GM12878 (cell line): ENCODE results near the gene PTPN13. TPM values are rescaled to one million over a fixed set of nuclear protein-coding genes. Genes with fewer than 3 reads are reported as not detected.

ENCODE experiments used
- ATAC-seq: fragments of 200-7000 bp; cut with Tn5 transposase; 3 replicates; pipeline ENCODE4 v1.9.1; 2020; ENCODE audit warnings: mild to moderate bottlenecking, moderate library complexity
- BruUV-seq: library from RNA; stranded (reverse); fragments of 400-500 nt; replicated peaks from 2 replicates; lab custom pipeline; 2021; lab: Mats Ljungman, UMichigan
- CTCF ChIA-PET: fragments of 300-600 bp; sonication (Branson Sonifier 250); formaldehyde crosslinking; extraction: SDS; loops from one replicate; lab custom pipeline; 2021; ENCODE audit warnings: inconsistent platforms; lab: Yijun Ruan, JAX
- POLR2A ChIA-PET: fragments of 350-600 bp; formaldehyde crosslinking; extraction: SDS; loops from one replicate; lab custom pipeline; 2021; ENCODE audit warnings: inconsistent platforms; lab: Charles Lee
- RAD21 ChIA-PET: fragments of 300-600 bp; sonication (Branson Sonifier 250); formaldehyde crosslinking; loops from one replicate; lab custom pipeline; 2023; ENCODE audit warnings: antibody characterized with exemption; ENCODE audit not compliant: unreplicated experiment; lab: Charles Lee
- SMC1A ChIA-PET: fragments of 300-600 bp; sonication (Branson Sonifier 250); formaldehyde crosslinking; loops from one replicate; lab custom pipeline; 2023; ENCODE audit not compliant: unreplicated experiment, uncharacterized antibody; lab: Charles Lee
- DNase-seq: peaks from one replicate; pipeline ENCODE4 v3.0.0-alpha.2; 2011; ENCODE audit warnings: low read depth, low spot score
- FAIRE-seq: peaks from 3 replicates; lab custom pipeline; 2011; peaks lifted over from hg19 to GRCh38; lab: Jason Lieb, UNC
- H2AFZ ChIP-seq: 2 replicates; pipeline ENCODE4 v1.6.0; 2011; ENCODE audit warnings: low read depth, low read length, control low read depth; ENCODE audit not compliant: control insufficient read depth
- H3K27ac ChIP-seq: 2 replicates; pipeline ENCODE4 v1.5.1; 2011; ENCODE audit warnings: control low read depth; ENCODE audit not compliant: control insufficient read depth, insufficient read depth
- H3K27me3 ChIP-seq, 2 experiments: replicated peaks in 1 of 2; 2 replicates each; pipeline versions ENCODE4 v1.6.0 to v1.6.1; 2011; ENCODE audit warnings: low read length in 1 of 2; ENCODE audit not compliant: control insufficient read depth in 2 of 2, insufficient read depth in 2 of 2
- H3K36me3 ChIP-seq, 2 experiments: 2 replicates each; pipeline ENCODE4 v1.5.1; 2011; ENCODE audit warnings: low read length in 1 of 2; ENCODE audit not compliant: control insufficient read depth in 2 of 2, insufficient read depth in 2 of 2
- H3K4me1 ChIP-seq: 2 replicates; pipeline ENCODE4 v1.6.1; 2011; ENCODE audit warnings: mild to moderate bottlenecking, low read length, moderate library complexity, mixed read lengths; ENCODE audit not compliant: control insufficient read depth, insufficient read depth
- H3K4me2 ChIP-seq: 2 replicates; pipeline ENCODE4 v1.6.0; 2011; ENCODE audit warnings: control low read depth; ENCODE audit not compliant: control insufficient read depth, insufficient read depth
- H3K4me3 ChIP-seq: fragments of 200-600 bp; sonication (generic); 2 replicates; pipeline ENCODE4 v1.5.1; 2016
- H3K79me2 ChIP-seq: 2 replicates; pipeline ENCODE4 v1.6.0; 2011; ENCODE audit warnings: low read length; ENCODE audit not compliant: control insufficient read depth, insufficient read depth
- H3K9ac ChIP-seq: 2 replicates; pipeline ENCODE4 v1.8.0; 2011; ENCODE audit warnings: low read length, control low read depth, mixed read lengths; ENCODE audit not compliant: control insufficient read depth, insufficient read depth
- H3K9me3 ChIP-seq: replicated peaks from 3 replicates; pipeline ENCODE4 v1.5.1; 2011; ENCODE audit warnings: mild to moderate bottlenecking, low read length; ENCODE audit not compliant: control insufficient read depth, insufficient read depth
- H4K20me1 ChIP-seq: 2 replicates; pipeline ENCODE4 v1.6.0; 2011; ENCODE audit not compliant: control insufficient read depth, insufficient read depth
- FOXM1 ChIP-seq: IDR thresholded peaks from 2 replicates; pipeline ENCODE4 v1.6.1; 2012; ENCODE audit warnings: low read depth, mild to moderate bottlenecking, inconsistent platforms, low read length, moderate library complexity
- HDAC2 ChIP-seq: fragments of 200-600 bp; sonication (generic); IDR thresholded peaks from 2 replicates; pipeline ENCODE4 v1.6.1; 2017
- IKZF1 ChIP-seq: fragments of 450-650 bp; conservative IDR thresholded peaks from 2 replicates; pipeline ENCODE4 v1.6.1; 2017; ENCODE audit warnings: antibody characterized with exemption, mild to moderate bottlenecking
- NR2C1 ChIP-seq: fragments of 450-650 bp; IDR thresholded peaks from 2 replicates; pipeline ENCODE4 v1.6.1; 2017; ENCODE audit warnings: antibody characterized with exemption, mild to moderate bottlenecking, moderate library complexity
- PAX8 ChIP-seq: fragments of 450-650 bp; IDR thresholded peaks from 2 replicates; pipeline ENCODE4 v1.6.1; 2017; ENCODE audit warnings: mild to moderate bottlenecking, moderate library complexity
- POLR2AphosphoS2 ChIP-seq: IDR thresholded peaks from 2 replicates; pipeline ENCODE4 v1.6.1; 2011; ENCODE audit warnings: low read depth, mild to moderate bottlenecking, low read length, improper control_type of control experiment, moderate library complexity
- RB1 ChIP-seq: fragments of 450-650 bp; formaldehyde crosslinking; IDR thresholded peaks from 2 replicates; pipeline ENCODE4 v1.6.1; 2017; ENCODE audit warnings: mild to moderate bottlenecking, borderline replicate concordance
- RCOR1 ChIP-seq: conservative IDR thresholded peaks from 2 replicates; pipeline ENCODE4 v1.6.1; 2012; ENCODE audit warnings: low read depth, low read length, improper control_type of control experiment
- REST ChIP-seq: IDR thresholded peaks from 2 replicates; pipeline ENCODE4 v1.6.1; 2012; ENCODE audit warnings: mild to moderate bottlenecking, low read depth, low read length
- SRF ChIP-seq, 2 experiments: IDR thresholded peaks; 2 replicates each; pipeline ENCODE4 v1.6.1; 2011; ENCODE audit warnings: low read depth in 2 of 2, low read length in 2 of 2, mild to moderate bottlenecking in 1 of 2, moderate library complexity in 1 of 2
- STAT1 ChIP-seq: fragments of 450-650 bp; conservative IDR thresholded peaks from 2 replicates; pipeline ENCODE4 v1.6.1; 2014; ENCODE audit warnings: antibody characterized with exemption, mild to moderate bottlenecking
- TARDBP ChIP-seq: IDR thresholded peaks from 2 replicates; pipeline ENCODE4 v1.6.1; 2016; ENCODE audit warnings: borderline replicate concordance
- TCF7 ChIP-seq: IDR thresholded peaks from 2 replicates; pipeline ENCODE4 v1.6.1; 2014; ENCODE audit warnings: antibody characterized with exemption, borderline replicate concordance
- WGBS: methylation state at CpG from one replicate; pipeline ENCODE4 v1.1.6; 2016; ENCODE audit warnings: low lambda C conversion rate; ENCODE audit not compliant: insufficient replicate concordance, insufficient coverage; ENCODE audit errors: missing lambda C conversion rate; 5-methylcytosine and 5-hydroxymethylcytosine counted together
- in situ Hi-C: fragments of 300-500 bp; cut with MboI; formaldehyde crosslinking; loops from 9 replicates; pipeline ENCODE4 v1.14.3; 2018; ENCODE audit warnings: mixed read lengths
- intact Hi-C: fragments of 100-400 bp; cut with micrococcal nuclease; formaldehyde crosslinking; loops from one replicate; pipeline ENCODE4 v1.14.2; 2022; ENCODE audit not compliant: unreplicated experiment
- polyA plus RNA-seq, 11 experiments: library from polyadenylated mRNA; depleted of rRNA in 4 of 11; unstranded in 6 of 11; stranded (reverse) in 5 of 11; fragments of >200 nt; fragmentation: Nextera tagmentation in 4 of 11; fragmentation: Illumina TruSeq in 1 of 11; extraction: Ambion mirVana in 4 of 11; extraction: Trizol in 1 of 11; gene quantifications; 1 replicate in 1 of 11; 2 replicates in 10 of 11; pipeline versions ENCODE4 v1.2.1 to v1.2.3, GENCODE V29; 2011 to 2016; ENCODE audit warnings: inconsistent platforms in 2 of 11, missing spikeins in 2 of 11, low read depth in 1 of 11
- total RNA-seq, 4 experiments: library from RNA; depleted of rRNA in 3 of 4; stranded (reverse); fragments of >200 nt in 3 of 4; fragmentation: Illumina TruSeq in 1 of 4; extraction: Trizol in 1 of 4; gene quantifications; 2 replicates each; pipeline versions ENCODE4 v1.2.1 to v1.2.3, GENCODE V29; 2013 to 2021
- TF ChIP-seq, protein P1 (sequence below): fragments of 450-650 bp; IDR thresholded peaks from 2 replicates; pipeline ENCODE4 v1.6.1; 2016; ENCODE audit warnings: mild to moderate bottlenecking, moderate library complexity, borderline replicate concordance
- TF ChIP-seq, protein P2 (sequence below): IDR thresholded peaks from 2 replicates; pipeline ENCODE4 v1.6.1; 2011; ENCODE audit warnings: low read depth, mild to moderate bottlenecking, low read length, moderate library complexity, borderline replicate concordance; ENCODE audit errors: extremely low read depth

Gene PTPN13
- total and polyA plus RNA-seq, 10 of the 15 experiments (the other 5 are each of a cell fraction or from before 2014, with no cell fraction given): 8.5 to 69.4 (median 33.9) TPM

GRCh38 chr4:86594559-86595425 is 677 bp downstream of the PTPN13 start:
- ChIA-PET SMC1A (interaction anchor here (0.6 to 14.9 kb wide), 49 partner anchors 7 to 479 kb away, joined by 3 to 209 read pairs (median 4); no protein-coding TSS in a partner anchor), POLR2A (interaction anchor here (0.7 to 7.5 kb wide), 30 partner anchors 8 to 315 kb away, joined by 3 to 89 read pairs (median 4); no protein-coding TSS in a partner anchor), CTCF (interaction anchor here (0.7 to 7.7 kb wide), 37 partner anchors 8 to 303 kb away, joined by 3 to 124 read pairs (median 5); no protein-coding TSS in a partner anchor), RAD21 (interaction anchor here (0.7 to 7.4 kb wide), 66 partner anchors 8 to 552 kb away, joined by 3 to 177 read pairs (median 5); partner anchors contain the start of gene C4orf36)
- Histone ChIP-seq H3K9me3 (no peaks in the 10 kb centered on the region), H3K36me3 (no peaks in the 10 kb centered on the region), H3K27ac (no peak overlapping the region), H3K27me3 (peaks cover 0 to 5% of the 10 kb centered on the region in 2 experiments; a peak in 1 of 4 replicates), H2AFZ (peak overlapping the region; percentile 73), H3K79me2 (no peaks in the 10 kb centered on the region; the same call in 1 of the 2 replicates), H3K9ac (peak overlapping the region; percentile 44; the same call in 1 of the 2 replicates), H3K4me2 (peak overlapping the region; percentile 82), H4K20me1 (no peaks in the 10 kb centered on the region), H3K4me3 (peak overlapping the region; percentile 48; the same call in 1 of the 2 replicates), H3K4me1 (no peaks in the 10 kb centered on the region)
- intact Hi-C loops: loop anchor here (2.0 kb wide), 3 partner anchors 72 to 300 kb away; no protein-coding TSS in a partner anchor
- in situ Hi-C loops: no loop called here
- 15% methylated on average over 40 of the region's 47 CpGs for WGBS
- no TSS peak for BruUV-seq
- FAIRE-seq (no peak), DNase-seq (no peak), ATAC-seq (peak; percentile 34)
- TF ChIP-seq STAT1 (no peak), PAX8 (no peak), TARDBP (no peak), TCF7 (no peak), RB1 (no peak), RCOR1 (no peak), REST (no peak), IKZF1 (peak; percentile 88), SRF (IDR thresholded peaks at IDR 0.05; ENCODE audit: low read depth in 2 of 2, low read length in 2 of 2) (no peak), HDAC2 (no peak), POLR2AphosphoS2 (no peak), FOXM1 (peak; percentile 41; the same call in 1 of the 2 replicates), NR2C1 (no peak)
- TF ChIP-seq, protein P1, sequence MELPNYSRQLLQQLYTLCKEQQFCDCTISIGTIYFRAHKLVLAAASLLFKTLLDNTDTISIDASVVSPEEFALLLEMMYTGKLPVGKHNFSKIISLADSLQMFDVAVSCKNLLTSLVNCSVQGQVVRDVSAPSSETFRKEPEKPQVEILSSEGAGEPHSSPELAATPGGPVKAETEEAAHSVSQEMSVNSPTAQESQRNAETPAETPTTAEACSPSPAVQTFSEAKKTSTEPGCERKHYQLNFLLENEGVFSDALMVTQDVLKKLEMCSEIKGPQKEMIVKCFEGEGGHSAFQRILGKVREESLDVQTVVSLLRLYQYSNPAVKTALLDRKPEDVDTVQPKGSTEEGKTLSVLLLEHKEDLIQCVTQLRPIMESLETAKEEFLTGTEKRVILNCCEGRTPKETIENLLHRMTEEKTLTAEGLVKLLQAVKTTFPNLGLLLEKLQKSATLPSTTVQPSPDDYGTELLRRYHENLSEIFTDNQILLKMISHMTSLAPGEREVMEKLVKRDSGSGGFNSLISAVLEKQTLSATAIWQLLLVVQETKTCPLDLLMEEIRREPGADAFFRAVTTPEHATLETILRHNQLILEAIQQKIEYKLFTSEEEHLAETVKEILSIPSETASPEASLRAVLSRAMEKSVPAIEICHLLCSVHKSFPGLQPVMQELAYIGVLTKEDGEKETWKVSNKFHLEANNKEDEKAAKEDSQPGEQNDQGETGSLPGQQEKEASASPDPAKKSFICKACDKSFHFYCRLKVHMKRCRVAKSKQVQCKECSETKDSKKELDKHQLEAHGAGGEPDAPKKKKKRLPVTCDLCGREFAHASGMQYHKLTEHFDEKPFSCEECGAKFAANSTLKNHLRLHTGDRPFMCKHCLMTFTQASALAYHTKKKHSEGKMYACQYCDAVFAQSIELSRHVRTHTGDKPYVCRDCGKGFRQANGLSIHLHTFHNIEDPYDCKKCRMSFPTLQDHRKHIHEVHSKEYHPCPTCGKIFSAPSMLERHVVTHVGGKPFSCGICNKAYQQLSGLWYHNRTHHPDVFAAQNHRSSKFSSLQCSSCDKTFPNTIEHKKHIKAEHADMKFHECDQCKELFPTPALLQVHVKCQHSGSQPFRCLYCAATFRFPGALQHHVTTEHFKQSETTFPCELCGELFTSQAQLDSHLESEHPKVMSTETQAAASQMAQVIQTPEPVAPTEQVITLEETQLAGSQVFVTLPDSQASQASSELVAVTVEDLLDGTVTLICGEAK: no peak
- TF ChIP-seq, protein P2, sequence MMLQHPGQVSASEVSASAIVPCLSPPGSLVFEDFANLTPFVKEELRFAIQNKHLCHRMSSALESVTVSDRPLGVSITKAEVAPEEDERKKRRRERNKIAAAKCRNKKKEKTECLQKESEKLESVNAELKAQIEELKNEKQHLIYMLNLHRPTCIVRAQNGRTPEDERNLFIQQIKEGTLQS: no peak
